Right atrium auricular region (tissue), 2 donors: ENCODE data around the gene ARHGEF7. TPM values are rescaled to one million over a fixed set of nuclear protein-coding genes. Genes with fewer than 3 reads are reported as not detected.
A peak's percentile ranks its signal among the peaks of the same experiment; 100 is the strongest.

Source experiments
- DNase-seq: peaks from one replicate; pipeline ENCODE4 v3.0.0-alpha.2; 2019; ENCODE audit warnings: low spot score
- H3K27ac ChIP-seq, 2 donors: fragments of 200-600 bp; sonication (generic); 1 replicate in 1 of 2; 2 replicates in 1 of 2; pipeline ENCODE4 v1.5.1; 2016 to 2019
- H3K27me3 ChIP-seq, 2 donors: fragments of 200-600 bp; sonication (generic); one replicate each; pipeline versions ENCODE4 v1.5.1 to v1.6.0; 2017 to 2019
- H3K36me3 ChIP-seq: fragments of 200-600 bp; sonication (generic); one replicate; pipeline ENCODE4 v1.5.1; 2016
- H3K4me1 ChIP-seq, 2 donors: fragments of 200-600 bp; sonication (generic); one replicate each; pipeline versions ENCODE4 v1.5.1 to v1.6.0; 2017 to 2019
- H3K4me3 ChIP-seq, 2 donors: fragments of 200-600 bp; sonication (generic); 1 replicate in 1 of 2; 2 replicates in 1 of 2; pipeline ENCODE4 v1.5.1; 2017 to 2019; ENCODE audit warnings: mild to moderate bottlenecking in 1 of 2, moderate library complexity in 1 of 2
- H3K9me3 ChIP-seq, 2 donors: fragments of 200-600 bp; sonication (generic); one replicate each; pipeline ENCODE4 v1.5.1; 2019
- total RNA-seq, 2 donors: library from RNA; depleted of rRNA; stranded (reverse); fragments of >200 nt; gene quantifications; one replicate each; pipeline ENCODE4 v1.1.0, GENCODE V29; 2016
- TF ChIP-seq, protein P1 (sequence below), 2 donors: fragments of 200-600 bp; sonication (generic); IDR thresholded peaks; one replicate each; pipeline ENCODE4 v1.5.1; 2019; ENCODE audit warnings: antibody characterized with exemption in 2 of 2

Gene ARHGEF7
- total RNA-seq, 2 donors from 2014 or later, result 27.8 to 36.9 TPM

- TF ChIP-seq, protein P1, sequence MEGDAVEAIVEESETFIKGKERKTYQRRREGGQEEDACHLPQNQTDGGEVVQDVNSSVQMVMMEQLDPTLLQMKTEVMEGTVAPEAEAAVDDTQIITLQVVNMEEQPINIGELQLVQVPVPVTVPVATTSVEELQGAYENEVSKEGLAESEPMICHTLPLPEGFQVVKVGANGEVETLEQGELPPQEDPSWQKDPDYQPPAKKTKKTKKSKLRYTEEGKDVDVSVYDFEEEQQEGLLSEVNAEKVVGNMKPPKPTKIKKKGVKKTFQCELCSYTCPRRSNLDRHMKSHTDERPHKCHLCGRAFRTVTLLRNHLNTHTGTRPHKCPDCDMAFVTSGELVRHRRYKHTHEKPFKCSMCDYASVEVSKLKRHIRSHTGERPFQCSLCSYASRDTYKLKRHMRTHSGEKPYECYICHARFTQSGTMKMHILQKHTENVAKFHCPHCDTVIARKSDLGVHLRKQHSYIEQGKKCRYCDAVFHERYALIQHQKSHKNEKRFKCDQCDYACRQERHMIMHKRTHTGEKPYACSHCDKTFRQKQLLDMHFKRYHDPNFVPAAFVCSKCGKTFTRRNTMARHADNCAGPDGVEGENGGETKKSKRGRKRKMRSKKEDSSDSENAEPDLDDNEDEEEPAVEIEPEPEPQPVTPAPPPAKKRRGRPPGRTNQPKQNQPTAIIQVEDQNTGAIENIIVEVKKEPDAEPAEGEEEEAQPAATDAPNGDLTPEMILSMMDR (IDR thresholded peaks at IDR 0.05), result no peak
- Histone ChIP-seq H3K4me3 (no peak overlapping the region), H3K9me3 (no peaks in the 10 kb centered on the region), H3K27ac (no peak overlapping the region), H3K27me3 (no peaks in the 10 kb centered on the region), H3K36me3 (no peaks in the 10 kb centered on the region), H3K4me1 (no peaks in the 10 kb centered on the region)
- no peak for DNase-seq
Observed at GRCh38 chr13:111325146-111325890, 210.2 kb downstream of the ARHGEF7 start.

GRCh38 chr13:111325941-111326620, 211.0 kb downstream of the ARHGEF7 start:
- Histone ChIP-seq H3K27ac (no peak overlapping the region), H3K27me3 (no peaks in the 10 kb centered on the region), H3K4me3 (no peak overlapping the region), H3K9me3 (no peaks in the 10 kb centered on the region), H3K4me1 (no peaks in the 10 kb centered on the region), H3K36me3 (no peaks in the 10 kb centered on the region)
- TF ChIP-seq, protein P1 (IDR thresholded peaks at IDR 0.05), result no peak
- no peak for DNase-seq

DNA sequence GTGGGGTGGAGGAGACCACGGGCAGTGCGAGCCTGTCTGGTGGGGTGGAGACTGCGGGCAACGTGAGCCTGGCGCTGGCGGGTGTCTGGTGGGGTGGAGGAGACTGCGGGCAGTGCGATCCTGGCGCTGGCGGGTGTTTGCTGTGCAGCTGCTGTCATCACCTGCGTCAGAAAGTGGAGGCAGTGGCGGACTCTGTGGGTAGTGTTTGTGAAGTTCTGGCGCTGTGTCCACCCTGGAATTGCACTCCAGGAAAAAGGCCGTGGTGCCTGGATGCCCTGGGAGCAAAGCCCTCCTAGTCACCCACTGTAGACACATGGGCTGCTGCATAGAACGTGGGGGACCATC, 211.5 kb downstream of the ARHGEF7 start:
- H3K27ac ChIP-seq, result no peak overlapping the region
- H3K4me3 ChIP-seq, result no peak overlapping the region
- DNase-seq, result no peak
- no peaks in the 10 kb centered on the region for H3K9me3 ChIP-seq
- TF ChIP-seq, protein P1 (IDR thresholded peaks at IDR 0.05), result no peak
- H3K36me3 ChIP-seq, result no peaks in the 10 kb centered on the region
- H3K4me1 ChIP-seq, result no peaks in the 10 kb centered on the region
- H3K27me3 ChIP-seq, result no peaks in the 10 kb centered on the region

DNA sequence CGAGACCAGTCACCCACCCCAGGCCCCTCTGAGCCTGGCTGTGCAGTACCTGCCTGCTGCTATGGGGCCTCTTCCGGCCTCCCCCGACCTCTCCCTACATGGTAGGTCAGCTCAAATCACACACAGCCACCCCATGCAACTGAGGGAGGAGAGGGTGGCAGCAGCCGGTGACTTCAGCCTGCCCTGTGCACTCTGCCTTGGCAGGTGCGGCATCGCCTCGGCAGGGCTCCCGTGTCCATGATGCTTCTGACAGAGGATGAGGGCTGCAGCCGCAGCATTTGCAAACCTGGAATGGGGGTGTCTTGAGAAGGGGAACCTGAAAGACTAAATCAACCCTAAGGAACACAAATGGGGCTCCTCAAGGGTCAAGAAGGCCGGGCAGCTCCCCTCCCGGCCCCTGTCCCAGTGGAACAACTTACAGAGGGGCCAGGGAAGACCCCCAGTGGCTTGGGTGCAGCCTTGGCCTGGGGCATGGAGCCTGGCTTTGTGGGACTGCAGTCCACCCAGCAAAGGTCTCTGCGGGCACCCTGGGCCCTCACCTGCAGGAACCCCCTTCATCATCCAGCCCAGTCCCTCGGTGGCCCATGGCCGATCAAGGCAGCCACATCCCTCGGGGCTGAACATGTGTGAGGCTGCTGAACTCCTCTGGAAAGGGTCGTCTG, 212.0 kb downstream of the ARHGEF7 start:
- no peak overlapping the region for H3K4me3 ChIP-seq

DNA sequence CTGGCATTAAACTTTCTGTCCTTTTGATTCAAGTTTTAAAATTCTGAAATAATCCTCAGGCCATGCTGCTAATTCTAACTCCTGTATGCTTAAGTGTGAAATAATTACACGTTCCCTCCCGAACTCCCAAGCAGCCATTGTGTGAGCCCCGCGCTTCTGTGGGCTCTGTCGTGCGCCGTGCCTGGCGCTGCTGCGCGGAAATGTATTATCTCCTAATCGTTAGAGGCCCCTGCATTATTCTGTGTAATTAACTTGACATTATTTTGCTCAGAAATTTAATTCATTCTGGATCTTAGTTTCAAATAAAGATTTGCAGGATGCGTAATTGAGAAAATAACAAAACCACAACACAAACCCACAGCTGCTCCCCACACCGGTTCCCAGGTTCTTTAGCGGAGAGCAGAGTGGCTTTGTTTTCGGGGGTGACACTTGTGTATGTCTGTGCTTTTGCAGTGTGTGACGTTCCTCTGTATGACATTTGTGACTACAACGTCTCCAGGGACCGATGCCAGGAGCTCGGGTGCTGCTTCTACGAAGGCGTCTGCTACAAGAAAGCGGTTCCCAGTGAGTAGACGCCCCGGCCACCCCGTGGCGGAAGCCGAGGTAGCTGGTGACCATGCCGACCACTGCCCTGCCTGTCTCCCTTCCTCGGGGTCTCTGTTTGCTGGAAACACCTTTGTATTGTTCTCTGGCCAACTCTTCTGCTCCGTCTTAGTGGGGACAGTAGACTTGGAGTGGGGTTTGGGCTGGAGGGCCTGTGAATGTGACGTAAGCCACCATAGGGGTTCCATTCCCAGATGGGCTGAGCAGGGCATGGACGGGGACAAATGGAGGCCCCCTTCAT, 212.8 kb downstream of the ARHGEF7 start:
- peak; percentile 26 for DNase-seq
- no peaks in the 10 kb centered on the region for H3K27me3 ChIP-seq
- H3K4me1 ChIP-seq, result no peaks in the 10 kb centered on the region
- H3K36me3 ChIP-seq, result no peaks in the 10 kb centered on the region
- TF ChIP-seq, protein P1 (IDR thresholded peaks at IDR 0.05), result no peak
- no peak overlapping the region for H3K4me3 ChIP-seq
- H3K27ac ChIP-seq, result no peak overlapping the region
- H3K9me3 ChIP-seq, result no peaks in the 10 kb centered on the region

More for the DNA sequence above, 212.0 kb downstream of the ARHGEF7 start:
- Histone ChIP-seq H3K27me3 (no peaks in the 10 kb centered on the region), H3K36me3 (no peaks in the 10 kb centered on the region), H3K9me3 (no peaks in the 10 kb centered on the region), H3K4me1 (no peaks in the 10 kb centered on the region), H3K27ac (no peak overlapping the region)
- TF ChIP-seq, protein P1 (IDR thresholded peaks at IDR 0.05), result no peak
- peak; percentile 16 for DNase-seq
